ENCODE data around the gene USP15.
"Not testable (repeated sequence)": the region's sequence is repeated elsewhere in the genome, so short reads cannot be mapped to it uniquely, and the experiment has no call there.

Gene USP15

GRCh38 chr12:62459976-62460375 is 199.8 kb downstream of the USP15 start:
- H3K4me3 ChIP-seq (ENCODE audit: low read depth, low read length) = no peak overlapping the region
- TF ChIP-seq, protein P1, sequence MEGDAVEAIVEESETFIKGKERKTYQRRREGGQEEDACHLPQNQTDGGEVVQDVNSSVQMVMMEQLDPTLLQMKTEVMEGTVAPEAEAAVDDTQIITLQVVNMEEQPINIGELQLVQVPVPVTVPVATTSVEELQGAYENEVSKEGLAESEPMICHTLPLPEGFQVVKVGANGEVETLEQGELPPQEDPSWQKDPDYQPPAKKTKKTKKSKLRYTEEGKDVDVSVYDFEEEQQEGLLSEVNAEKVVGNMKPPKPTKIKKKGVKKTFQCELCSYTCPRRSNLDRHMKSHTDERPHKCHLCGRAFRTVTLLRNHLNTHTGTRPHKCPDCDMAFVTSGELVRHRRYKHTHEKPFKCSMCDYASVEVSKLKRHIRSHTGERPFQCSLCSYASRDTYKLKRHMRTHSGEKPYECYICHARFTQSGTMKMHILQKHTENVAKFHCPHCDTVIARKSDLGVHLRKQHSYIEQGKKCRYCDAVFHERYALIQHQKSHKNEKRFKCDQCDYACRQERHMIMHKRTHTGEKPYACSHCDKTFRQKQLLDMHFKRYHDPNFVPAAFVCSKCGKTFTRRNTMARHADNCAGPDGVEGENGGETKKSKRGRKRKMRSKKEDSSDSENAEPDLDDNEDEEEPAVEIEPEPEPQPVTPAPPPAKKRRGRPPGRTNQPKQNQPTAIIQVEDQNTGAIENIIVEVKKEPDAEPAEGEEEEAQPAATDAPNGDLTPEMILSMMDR (IDR thresholded peaks at IDR 0.05; ENCODE audit: low read depth, low read length) = no peak
- TF ChIP-seq POLR2A (IDR thresholded peaks at IDR 0.05; ENCODE audit: extremely low read depth, insufficient read length) = no peak
- TF ChIP-seq MAX (IDR thresholded peaks at IDR 0.05; ENCODE audit: low read depth, low read length) = no peak
- no peak for TF ChIP-seq MYC (IDR thresholded peaks at IDR 0.05; ENCODE audit: low read depth, low read length)
- no peak for DNase-seq (ENCODE audit: low read depth)

DNA sequence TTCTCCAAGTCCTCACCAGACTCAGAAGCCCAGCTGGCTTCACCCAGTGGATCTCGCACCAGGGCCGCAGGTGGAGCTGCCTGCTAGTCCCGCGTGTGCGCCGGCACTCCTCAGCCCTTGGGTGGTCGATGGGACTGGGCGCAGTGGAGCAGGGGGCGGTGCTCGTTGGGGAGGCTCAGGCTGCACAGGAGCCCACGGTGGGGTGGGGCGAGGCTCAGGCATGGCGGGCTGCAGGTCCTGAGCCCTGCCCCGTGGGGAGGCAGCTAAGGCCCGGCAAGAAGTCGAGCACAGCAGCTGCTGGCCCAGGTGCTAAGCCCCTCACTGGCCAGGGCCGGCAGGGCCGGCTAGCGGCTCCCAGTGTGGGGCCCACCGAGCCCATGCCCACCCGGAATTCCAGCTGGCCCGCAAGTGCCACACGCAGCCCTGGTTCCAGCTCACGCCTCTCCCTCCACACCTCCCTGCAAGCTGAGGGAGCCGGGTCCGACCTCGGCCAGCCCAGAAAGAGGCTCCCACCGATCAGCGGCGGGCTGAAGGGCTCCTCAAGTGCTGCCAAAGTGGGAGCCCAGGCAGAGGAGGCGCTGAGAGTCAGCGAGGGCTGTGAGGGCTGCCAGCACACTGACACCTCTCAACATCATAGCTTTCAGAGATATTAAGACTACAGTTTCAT is 201.1 kb downstream of the USP15 start:
- DNase-seq (ENCODE audit: low read depth); H3K4me3 ChIP-seq (ENCODE audit: low read depth, low read length): not testable (repeated sequence)

GRCh38 chr12:62463252-62463651 is 203.0 kb downstream of the USP15 start:
- not testable (repeated sequence) for DNase-seq (ENCODE audit: low read depth); H3K4me3 ChIP-seq (ENCODE audit: low read depth, low read length)
